SKM-1 (cell line): ENCODE measurements around the gene TBC1D10B.
A peak's percentile ranks its signal among the peaks of the same experiment; 100 is the strongest.

Experiments
- DNase-seq: peaks from one replicate; lab custom pipeline; 2025; ENCODE audit not compliant: unreplicated experiment; lab: John Stamatoyannopoulos, UW

Gene TBC1D10B, protein sequence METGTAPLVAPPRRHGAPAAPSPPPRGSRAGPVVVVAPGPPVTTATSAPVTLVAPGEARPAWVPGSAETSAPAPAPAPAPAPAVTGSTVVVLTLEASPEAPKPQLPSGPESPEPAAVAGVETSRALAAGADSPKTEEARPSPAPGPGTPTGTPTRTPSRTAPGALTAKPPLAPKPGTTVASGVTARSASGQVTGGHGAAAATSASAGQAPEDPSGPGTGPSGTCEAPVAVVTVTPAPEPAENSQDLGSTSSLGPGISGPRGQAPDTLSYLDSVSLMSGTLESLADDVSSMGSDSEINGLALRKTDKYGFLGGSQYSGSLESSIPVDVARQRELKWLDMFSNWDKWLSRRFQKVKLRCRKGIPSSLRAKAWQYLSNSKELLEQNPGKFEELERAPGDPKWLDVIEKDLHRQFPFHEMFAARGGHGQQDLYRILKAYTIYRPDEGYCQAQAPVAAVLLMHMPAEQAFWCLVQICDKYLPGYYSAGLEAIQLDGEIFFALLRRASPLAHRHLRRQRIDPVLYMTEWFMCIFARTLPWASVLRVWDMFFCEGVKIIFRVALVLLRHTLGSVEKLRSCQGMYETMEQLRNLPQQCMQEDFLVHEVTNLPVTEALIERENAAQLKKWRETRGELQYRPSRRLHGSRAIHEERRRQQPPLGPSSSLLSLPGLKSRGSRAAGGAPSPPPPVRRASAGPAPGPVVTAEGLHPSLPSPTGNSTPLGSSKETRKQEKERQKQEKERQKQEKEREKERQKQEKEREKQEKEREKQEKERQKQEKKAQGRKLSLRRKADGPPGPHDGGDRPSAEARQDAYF

DNA sequence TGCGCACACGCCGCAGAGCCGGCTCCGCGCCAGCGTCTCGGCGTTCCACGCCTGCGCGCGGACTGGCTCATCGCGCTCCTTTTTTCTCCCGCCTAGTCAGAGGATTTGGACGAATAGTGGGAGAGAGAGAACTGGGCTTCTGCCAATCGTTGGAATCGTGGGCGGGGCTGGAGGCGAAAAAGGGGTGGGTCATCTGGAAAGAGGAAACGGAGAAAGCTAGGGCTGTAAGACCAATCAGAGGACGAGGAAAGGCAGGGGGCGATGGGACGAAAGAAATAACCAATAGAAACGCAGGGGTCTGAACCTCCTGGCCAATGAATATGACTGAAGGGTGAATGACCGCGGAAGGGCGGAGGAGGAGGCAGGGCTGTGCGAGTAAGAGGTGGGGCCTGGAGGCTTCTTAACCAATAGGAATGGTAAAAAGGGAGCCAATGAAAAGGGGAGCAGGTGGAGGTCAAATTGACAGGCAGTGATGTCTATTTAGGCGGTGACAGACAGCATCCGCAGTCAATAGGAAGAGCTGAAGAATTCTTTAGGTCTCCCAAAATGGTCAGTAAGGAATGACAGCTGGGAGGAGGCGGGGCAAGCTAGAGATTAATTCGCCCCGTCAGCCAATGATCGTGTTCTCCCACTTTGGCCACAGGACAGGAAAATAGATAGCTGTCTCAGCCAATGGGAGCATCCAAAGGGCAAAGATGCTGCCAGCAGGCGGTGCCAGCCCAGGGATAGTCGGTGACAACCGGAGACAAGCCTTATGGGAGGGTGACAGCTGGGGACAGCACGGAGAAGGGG is at the start of gene TBC1D10B:
Gene TBC1D10B (minus strand): TSS at position 39 of the 792 bp plus-strand sequence. CDS start 311 bp downstream, outside the sequence.
- DNase-seq: peak; percentile 100

DNA sequence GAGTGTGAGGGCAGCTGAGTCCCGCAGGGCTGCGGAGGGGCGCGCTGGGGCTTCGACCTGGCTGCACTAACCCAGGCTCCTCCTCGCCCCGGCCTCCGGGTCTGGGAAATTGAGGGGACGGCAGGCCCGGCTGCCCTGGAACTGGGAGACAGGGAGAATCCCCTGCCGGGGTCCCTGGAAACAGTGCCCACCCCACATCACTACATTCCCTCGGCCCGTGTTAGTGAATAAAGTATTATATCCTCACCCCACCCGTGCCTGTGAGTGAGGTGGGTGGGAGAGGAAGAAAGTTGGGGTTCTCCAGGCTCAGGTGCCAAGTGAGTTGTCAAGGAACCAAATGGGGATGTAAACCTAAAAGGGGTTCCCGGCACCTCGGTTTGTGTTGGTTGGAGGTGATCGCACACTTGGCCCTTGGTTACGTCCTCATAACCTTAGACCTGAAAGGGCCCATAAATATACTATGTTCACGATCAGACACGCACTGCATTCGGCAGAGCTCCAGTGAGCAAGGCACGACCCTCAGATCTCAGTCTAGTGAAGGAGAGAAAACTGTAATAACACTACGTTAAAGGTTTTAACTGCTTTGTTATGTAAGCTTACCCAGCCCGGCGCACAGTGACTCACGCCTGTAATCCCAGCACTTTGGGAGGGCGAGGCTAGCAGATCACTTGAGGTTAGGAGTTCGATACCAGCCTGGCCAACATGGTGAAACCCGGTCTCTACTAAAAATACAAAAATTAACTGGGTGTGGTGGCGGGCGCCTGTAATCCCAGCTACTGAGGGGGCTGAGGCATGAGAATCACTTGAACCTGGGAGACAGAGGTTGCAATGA is 48.3 kb upstream of the TBC1D10B start:
- no peak for DNase-seq

DNA sequence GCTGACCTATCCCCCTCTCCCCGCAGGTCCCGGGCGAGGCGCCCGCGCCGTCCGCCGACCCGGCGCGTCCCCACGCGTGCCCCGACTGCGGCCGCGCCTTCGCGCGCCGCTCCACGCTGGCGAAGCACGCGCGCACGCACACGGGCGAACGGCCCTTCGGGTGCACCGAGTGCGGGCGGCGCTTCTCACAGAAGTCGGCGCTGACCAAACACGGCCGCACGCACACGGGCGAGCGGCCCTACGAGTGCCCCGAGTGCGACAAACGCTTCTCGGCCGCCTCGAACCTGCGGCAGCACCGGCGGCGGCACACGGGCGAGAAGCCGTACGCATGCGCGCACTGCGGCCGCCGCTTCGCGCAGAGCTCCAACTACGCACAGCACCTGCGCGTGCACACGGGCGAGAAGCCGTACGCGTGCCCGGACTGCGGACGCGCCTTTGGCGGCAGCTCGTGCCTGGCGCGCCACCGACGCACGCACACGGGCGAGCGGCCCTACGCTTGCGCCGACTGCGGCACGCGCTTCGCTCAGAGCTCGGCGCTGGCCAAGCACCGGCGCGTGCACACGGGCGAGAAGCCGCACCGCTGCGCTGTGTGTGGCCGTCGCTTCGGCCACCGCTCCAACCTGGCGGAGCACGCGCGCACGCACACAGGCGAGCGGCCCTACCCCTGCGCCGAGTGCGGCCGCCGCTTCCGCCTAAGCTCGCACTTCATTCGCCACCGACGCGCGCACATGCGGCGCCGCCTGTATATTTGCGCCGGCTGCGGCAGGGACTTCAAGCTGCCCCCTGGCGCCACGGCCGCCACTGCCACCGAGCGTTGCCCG is 47.4 kb upstream of the TBC1D10B start:
- peak; percentile 69 for DNase-seq

DNA sequence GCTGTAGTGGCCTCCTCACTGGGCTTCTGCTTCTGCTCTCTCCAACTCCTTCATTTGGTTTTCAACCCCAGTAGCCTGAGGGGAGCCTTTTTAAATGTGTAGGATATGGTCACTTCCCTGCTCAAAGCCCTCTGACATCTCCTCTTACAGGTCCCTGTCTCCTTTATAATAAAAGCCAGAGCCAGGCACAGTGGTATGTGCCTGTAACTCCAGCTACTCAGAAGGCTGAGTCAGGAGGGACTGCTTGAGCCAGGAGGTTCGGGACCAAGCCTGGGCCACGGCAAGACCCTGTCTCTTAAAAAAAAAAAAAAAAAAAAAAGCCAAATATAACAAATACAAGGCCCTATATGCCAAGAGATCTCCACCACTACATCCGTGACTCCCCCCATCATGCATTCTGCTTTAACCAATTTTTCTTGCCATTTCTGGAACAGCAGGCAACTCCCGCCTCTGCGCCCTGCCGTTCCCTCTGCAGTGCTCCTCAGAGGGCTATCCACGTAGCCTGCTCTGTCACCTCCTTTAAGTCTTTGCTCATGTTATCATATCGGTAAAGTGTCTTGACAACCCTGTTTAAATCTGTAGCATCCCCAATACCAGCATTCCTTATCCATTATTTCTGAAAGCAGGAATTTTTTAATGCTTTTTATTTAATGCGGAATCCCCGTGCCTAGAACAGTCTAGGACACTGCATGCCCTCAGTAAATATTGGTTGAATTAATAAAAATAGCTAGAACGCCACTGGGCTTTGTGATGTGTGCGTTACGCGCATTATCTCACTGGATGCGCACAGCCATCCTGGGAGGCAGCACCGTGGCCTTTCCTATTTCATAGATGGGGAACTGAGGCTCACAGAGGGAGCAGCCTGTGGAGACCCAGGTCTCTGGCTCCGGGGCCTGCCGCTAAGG is 46.6 kb upstream of the TBC1D10B start:
- no peak for DNase-seq

DNA sequence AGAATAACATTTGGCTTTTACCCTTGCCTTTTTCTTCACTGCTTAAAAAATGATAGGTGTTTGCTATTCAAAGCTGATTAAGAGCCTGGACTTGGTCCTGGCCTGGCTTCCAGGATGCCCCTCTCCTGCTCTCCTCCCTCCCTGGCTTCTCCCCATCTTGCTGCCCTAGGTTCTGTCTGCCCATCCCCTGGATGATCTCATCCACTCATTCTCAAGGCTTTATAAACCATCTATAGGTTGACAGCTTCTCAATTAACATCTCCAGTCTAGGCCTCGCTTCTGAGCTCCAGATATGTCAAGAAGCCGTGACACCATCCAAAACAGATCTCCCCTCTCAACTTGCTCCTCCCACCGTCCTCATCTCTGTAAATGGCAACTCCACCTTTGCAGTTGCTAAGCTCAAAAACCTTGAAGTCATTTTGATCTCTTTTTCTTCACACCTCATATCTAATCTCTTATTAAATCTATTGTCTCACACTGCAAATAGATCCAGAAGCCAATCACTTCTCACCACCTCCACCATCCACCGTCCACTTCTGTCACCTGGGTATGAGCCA is 45.8 kb upstream of the TBC1D10B start:
- DNase-seq: no peak

DNA sequence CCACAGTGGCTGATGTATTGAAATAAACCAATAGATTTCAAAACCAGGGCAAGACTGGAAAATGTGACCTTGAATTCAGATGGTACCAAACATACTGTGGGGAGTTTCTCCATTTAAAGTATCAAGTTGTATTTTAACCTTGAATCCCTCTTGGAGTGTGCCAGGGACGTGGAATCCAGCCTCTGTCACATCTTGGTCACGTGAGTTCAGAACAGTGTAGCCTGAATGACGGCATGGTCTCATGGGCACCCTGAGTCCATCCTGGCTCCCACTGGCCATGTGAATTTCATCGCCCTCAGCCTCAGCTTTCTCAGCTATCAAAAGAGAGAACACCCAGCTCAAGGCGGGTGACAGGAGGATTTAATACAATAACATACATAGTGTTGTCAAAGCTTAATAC is 43.9 kb upstream of the TBC1D10B start:
- no peak for DNase-seq

DNA sequence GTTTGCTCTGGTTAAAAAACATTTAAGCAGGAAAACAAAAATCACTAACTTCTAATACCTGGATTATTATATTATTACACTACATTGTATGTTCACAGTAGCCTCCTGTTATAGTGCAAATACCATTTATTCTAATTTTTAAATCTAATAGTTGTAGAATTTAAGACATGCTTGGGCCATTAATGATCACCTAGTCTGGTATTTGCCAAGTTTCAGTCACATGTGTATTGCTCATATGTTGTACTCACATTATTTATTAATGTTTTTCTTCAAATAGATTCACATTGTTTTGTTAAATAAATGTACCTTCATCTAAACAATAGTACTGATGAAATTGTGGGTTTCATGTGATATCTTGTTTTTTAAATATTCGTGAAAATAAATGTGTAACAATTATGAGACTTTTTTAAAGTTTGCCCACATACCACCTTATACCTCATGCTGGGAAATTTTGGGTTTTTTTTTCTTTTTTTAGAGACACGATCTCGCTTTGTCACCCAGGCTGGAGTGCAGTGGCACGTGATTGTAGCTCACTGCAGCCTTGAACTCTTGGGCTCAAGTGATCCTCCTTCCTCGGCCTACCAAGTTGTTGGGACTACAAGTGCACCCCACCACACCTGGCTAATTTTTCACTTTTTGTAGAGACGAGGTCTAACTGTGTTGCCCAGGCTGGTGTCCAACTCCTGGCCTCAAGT is 43.0 kb upstream of the TBC1D10B start:
- DNase-seq: no peak

DNA sequence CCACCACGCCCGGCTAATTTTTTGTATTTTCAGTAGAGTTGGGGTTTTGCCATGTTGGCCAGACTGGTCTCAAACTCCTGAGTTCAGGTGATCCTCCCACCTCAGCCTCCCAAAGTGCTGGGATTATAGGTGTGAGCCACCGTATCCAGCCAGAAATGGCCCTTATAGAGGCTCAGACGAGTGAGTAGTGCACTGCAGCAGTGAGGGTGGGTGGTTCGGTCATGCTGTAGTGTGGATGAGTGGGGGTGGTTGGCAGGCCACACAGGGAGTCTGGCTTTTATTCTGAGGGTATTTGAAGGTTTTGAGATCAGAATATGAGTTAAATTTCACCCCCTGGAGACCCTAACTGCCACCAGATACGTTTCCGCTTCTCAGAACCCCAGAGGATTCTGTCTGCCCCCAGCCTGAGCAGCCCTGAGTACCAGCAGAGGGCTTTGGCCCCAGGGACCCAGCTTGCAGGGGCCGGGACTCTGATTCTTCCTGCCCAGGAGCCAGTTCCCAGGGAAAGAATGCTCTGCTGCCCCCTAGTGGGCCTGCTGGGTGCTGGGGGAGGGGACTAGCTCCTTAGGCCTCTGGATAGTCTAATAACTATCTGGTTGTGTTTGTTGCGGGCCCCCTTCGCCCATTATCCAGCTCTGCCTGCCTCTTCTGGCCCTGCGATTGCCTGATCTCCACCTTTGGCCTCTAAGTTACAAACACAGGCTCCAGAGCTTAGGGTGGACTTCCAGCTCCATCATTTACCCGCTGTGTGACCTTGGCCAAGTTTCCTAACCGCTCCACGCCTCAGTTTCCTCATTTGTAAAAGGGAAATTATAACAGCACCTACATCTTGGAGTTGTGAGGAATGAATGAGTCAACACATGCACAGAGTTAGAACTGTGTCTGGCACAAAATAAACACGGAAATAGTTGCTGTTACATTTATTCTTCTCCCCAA is 39.1 kb upstream of the TBC1D10B start:
- DNase-seq: peak; percentile 65

DNA sequence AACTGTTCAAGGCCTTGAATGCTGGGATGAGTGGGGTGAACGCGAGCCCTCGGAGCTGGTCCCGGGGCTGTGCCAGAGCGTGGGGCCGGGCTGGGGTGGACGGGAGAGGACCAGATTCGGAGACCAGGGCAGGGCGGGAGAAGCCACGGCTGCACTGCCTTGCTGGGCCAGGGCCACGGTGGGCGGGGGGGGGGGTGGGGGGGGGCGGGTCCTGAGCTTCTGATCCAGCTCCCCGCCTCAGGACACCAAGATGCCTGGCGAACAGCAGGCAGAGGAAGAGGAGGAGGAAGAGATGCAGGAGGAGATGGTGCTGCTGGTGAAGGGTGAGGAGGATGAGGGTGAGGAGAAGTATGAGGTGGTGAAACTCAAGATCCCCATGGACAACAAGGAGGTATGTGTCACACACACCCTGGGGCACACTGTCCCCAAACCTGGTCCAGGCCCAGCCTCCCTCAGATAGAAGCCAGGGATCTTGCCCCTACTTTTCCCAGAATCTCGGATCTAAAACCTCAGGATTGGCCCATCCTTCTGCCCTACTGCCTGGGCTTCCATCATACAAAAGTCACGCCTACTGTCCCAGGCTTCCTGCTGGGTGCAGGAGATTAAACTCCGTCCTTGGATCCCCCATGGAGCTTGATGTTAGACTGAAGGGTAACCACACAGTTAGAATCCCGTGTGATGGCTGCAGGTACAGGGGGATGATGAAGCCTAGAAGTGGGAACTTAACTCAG is 37.7 kb upstream of the TBC1D10B start:
- no peak for DNase-seq

DNA sequence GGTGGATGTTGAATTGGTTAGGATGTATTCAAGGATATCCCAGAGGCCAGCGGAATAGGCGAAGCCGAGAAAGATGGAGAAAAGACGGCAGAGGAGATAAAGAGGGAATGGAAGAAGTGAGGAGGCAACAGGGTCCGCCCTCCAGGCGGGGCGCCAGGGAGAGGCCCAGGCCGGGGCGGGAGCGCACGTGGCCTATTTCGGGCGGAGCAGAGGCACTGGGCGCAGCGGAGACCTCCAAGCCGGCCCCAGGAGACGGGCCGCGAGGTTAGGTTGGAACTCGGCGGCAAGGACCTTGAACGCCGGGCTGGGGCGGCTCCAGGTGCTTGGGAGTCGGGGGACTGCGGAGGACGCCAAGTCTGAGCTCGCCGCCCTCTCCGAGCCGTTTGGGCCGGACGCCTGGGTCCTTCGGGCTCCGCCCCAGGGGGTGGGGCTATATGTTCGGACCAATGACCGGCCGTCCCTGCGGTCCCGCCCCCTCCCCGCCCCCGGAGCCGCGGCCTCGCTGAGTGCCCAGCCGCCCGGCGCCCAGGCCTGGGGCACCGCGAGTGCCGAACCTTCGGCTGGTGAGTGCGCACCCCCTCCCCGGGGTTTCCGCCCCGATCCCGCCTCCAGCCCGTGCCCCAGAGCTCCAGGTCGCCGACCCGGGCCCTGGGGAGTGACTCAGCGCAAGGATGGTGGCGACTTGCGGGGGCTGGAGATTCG is 37.0 kb upstream of the TBC1D10B start, which contains the start of gene ZNF771:
Gene ZNF771 (plus strand): TSS at position 505 of the 702 bp plus-strand sequence. CDS start 448 bp downstream, outside the sequence.
- DNase-seq: peak; percentile 76

DNA sequence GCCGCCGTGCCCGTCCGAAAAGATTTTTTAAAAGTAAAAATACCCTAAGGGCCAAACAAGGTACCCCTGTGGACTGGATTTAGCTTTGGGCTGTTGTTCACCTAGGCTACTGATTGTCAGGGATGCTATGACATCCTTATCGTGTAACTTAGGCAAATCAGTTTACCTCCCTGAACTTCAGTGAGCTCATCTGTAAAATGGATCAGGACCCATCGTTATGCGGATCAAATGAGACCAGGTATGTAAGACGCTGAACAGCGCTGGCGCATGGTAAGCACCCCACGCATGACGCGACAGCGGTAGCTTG is 36.5 kb upstream of the TBC1D10B start:
- no peak for DNase-seq

DNA sequence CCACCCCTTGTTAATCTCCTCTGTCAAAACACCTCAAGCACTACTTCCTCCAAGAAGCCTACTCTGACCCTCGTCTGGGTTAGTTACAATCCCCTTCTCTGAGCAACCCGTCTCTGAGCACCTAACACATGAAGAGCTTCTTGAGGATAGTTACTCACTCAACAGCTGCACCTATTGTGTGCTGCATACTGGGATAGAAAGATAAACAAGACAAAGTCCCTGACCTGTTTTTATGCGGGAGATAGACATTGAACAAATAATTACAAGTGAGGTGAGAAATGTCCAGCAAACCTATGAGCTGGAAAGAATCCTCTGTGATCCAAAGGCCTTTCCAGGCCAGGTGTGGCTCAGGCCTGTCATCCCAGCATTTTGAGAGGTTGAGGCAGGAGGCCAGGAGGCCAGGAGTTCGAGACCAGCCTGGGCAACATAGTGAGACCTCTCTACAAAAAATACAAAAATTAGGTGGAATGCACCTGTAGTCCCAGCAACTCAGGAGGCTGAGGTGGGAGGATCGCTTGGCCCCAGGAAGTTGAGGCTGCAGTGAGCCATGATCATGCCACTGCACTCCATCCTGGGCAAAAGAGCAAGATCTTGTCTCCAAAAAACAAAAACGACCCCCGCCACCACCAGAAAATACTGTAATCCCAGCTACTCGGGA is 31.6 kb upstream of the TBC1D10B start:
- no peak for DNase-seq

DNA sequence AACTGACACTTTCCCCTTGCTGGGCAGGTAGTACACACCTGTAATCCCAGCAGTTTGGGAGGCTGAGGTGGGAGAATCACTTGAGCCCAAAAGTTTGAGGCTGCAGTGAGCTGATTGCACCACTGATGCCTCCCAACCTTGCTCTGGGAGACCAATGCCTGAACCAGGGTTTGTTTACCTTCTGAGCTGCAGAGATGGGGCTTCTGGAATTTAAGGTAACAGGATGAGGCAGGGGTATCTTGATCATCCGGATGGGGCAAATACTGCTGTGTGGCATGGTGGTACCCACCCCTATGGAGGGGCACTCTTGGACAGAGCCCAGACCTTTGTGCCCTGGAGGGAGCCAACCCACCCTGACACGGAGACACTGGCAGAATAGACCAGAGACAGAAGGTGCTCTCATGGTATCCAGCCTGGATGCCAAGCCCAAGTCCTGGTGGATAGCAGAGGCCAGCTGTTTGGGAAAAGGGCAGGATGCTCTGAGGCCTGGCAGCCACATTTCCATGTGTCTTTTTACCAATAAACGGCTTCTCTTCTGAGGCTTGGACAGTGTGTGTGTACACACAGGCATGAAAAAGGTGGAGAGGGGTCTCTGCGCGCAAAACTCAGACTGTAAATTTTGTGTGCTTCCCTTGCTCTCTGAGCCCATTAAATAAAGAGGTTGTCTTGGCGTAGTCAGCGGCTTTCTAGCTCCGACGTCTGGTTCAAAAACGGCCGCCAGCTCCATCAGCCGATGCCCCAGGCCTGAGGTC is 29.3 kb upstream of the TBC1D10B start:
- no peak for DNase-seq
